Left lung (tissue), 10 donors: ENCODE results near the gene CEP170B. TPM values are rescaled to one million over a fixed set of nuclear protein-coding genes. Genes with fewer than 3 reads are reported as not detected.

ENCODE experiments used
- ATAC-seq: fragments of 200-7000 bp; cut with Tn5 transposase; one replicate; pipeline ENCODE4 v1.9.1; 2020; ENCODE audit warnings: moderate library complexity
- DNase-seq, 4 donors: peaks; one replicate each; pipeline ENCODE4 v3.0.0-alpha.2; 2013 to 2020
- H3K27ac ChIP-seq, 2 donors: fragments of 200-600 bp; sonication (generic) in 1 of 2; one replicate each; pipeline versions ENCODE4 v1.5.0 to v1.8.0; 2020 to 2021
- H3K27me3 ChIP-seq, 2 donors: fragments of 200-600 bp; sonication (generic) in 1 of 2; one replicate each; pipeline versions ENCODE4 v1.5.0 to v1.8.0; 2020 to 2021
- H3K36me3 ChIP-seq, 2 donors: fragments of 200-600 bp; sonication (generic) in 1 of 2; one replicate each; pipeline versions ENCODE4 v1.5.0 to v1.8.0; 2020 to 2021
- H3K4me1 ChIP-seq, 2 donors: fragments of 200-600 bp; one replicate each; pipeline ENCODE4 v1.8.0; 2021
- H3K4me3 ChIP-seq, 2 donors: fragments of 200-600 bp; sonication (generic) in 1 of 2; one replicate each; pipeline versions ENCODE4 v1.5.0 to v1.8.0; 2020 to 2021; ENCODE audit warnings: mild to moderate bottlenecking in 1 of 2
- H3K9me3 ChIP-seq, 2 donors: fragments of 200-600 bp; sonication (generic) in 1 of 2; one replicate each; pipeline versions ENCODE4 v1.5.0 to v1.8.0; 2020 to 2021
- intact Hi-C, 2 donors: fragments of 100-400 bp; cut with DNase I; formaldehyde crosslinking; loops; one replicate each; pipeline versions ENCODE4 v1.11.2 to v1.14.2; 2022
- polyA plus RNA-seq, 6 donors: library from polyadenylated mRNA; unstranded; fragments of 120-200 nt; gene quantifications; one replicate each; pipeline ENCODE4 v1.2.1, GENCODE V29; 2013; ENCODE audit not compliant: insufficient read length in 6 of 6
- total RNA-seq, 2 donors: library from RNA; stranded (reverse); fragmentation: NEBNext Ultra II Directional; extraction: Animal tissue kit (Norgen Biotek cat#: 25700); gene quantifications; one replicate each; pipeline ENCODE4 v1.2.1, GENCODE V29; 2021
- TF ChIP-seq, protein P1 (sequence below), 2 donors: fragments of 200-600 bp; sonication (generic) in 1 of 2; IDR thresholded peaks; one replicate each; pipeline versions ENCODE4 v1.5.0 to v1.8.0; 2021; ENCODE audit warnings: antibody characterized with exemption in 2 of 2
- donor health status: DM: no; HTN: yes; CAD: no.
- donor health status: DM: no; HTN: no; CAD: no.

CEP170B gene
- total and polyA plus RNA-seq, 8 donors = 10.0 to 42.3 (median 14.2) TPM

DNA sequence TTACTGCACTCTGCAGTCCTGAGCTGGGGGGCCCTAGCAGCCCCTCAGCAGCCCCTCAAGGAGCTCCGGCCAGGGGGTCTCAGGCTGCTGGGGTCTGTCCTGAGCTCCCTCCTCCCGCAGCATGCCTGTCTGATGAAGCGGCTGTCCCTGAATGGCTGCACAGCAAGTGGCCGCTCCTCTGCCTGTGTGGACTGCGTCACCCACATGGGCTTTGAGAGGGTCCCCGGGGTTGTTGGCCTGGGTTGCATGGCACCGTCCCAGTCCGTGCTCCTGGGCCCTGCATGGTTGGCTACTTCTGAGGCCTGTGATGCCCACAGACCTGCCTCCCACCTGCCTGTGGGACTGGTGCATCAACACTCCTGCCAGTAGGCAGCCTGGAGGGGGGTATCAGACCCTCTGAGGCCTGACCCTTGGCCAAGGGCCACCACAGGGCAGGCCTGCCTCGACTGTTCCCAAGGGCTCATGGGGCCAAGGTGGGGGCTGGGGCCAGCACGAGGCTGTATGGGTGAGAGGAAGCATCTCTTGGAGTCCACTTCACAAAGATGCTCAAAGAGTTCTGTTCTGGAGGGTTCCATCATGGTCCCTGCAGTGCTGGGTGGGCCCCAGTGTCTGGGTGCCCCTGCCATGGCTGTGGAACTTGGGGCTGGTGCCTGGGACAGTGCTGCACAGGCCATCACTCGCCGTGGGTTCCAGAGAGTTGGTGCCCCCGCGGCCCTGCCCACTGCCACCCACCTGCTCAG lies 12.2 kb downstream of the CEP170B start:
- Histone ChIP-seq H3K27ac (no peak overlapping the region), H3K9me3 (no peaks in the 10 kb centered on the region), H3K36me3 (peaks cover 0 to 28% of the 10 kb centered on the region in 2 donors), H3K4me1 (peaks cover 0 to 7% of the 10 kb centered on the region in 2 donors), H3K27me3 (no peaks in the 10 kb centered on the region), H3K4me3 (no peak overlapping the region)
- peak in 1 of 4 donors; percentile 56 for DNase-seq
- intact Hi-C loops = no loop called here
- ATAC-seq = no peak
- TF ChIP-seq, protein P1, sequence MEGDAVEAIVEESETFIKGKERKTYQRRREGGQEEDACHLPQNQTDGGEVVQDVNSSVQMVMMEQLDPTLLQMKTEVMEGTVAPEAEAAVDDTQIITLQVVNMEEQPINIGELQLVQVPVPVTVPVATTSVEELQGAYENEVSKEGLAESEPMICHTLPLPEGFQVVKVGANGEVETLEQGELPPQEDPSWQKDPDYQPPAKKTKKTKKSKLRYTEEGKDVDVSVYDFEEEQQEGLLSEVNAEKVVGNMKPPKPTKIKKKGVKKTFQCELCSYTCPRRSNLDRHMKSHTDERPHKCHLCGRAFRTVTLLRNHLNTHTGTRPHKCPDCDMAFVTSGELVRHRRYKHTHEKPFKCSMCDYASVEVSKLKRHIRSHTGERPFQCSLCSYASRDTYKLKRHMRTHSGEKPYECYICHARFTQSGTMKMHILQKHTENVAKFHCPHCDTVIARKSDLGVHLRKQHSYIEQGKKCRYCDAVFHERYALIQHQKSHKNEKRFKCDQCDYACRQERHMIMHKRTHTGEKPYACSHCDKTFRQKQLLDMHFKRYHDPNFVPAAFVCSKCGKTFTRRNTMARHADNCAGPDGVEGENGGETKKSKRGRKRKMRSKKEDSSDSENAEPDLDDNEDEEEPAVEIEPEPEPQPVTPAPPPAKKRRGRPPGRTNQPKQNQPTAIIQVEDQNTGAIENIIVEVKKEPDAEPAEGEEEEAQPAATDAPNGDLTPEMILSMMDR (IDR thresholded peaks at IDR 0.05) = no peak

DNA sequence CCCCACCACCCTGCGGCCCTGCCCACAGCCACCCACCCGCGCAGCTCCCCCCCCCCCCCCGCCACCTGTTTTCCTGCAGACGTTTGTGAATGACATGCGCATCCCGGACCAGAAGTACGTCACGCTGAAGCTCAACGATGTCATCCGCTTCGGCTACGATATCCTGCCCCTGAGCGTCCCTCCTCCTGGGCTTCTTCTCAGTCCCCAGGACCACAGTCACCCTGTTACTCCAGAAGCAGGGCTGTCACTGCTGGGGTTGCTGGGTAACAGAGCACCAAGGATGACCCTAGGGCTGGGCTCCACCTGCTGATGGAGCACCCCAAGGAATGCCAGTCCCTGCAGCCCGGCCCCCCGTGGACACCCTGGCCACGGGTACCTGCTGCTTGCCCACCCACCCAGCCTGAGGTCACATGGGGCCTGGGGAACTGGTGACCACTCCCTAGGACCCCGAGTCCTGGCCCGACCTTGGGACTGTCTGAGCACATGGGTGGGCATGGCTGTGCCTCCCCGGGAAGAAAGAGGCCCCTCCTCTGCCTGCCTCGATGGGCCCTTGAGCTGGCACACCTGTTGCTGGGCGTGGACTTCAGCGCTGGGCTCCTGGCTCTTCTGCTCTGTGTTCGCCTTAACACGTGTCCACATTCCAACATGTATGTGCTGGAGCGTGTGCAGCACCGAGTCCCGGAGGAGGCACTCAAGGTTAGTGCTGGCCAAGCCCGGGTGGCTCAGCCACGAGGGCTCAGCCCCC lies 12.9 kb downstream of the CEP170B start:
- Histone ChIP-seq H3K4me3 (no peak overlapping the region), H3K36me3 (peaks cover 0 to 33% of the 10 kb centered on the region in 2 donors), H3K4me1 (peaks cover 0 to 3% of the 10 kb centered on the region in 2 donors), H3K27me3 (no peaks in the 10 kb centered on the region), H3K9me3 (no peaks in the 10 kb centered on the region), H3K27ac (no peak overlapping the region)
- intact Hi-C loops = no loop called here
- DNase-seq (peak in 1 of 4 donors; percentile 70), ATAC-seq (no peak)
- TF ChIP-seq, protein P1 (IDR thresholded peaks at IDR 0.05) = no peak

DNA sequence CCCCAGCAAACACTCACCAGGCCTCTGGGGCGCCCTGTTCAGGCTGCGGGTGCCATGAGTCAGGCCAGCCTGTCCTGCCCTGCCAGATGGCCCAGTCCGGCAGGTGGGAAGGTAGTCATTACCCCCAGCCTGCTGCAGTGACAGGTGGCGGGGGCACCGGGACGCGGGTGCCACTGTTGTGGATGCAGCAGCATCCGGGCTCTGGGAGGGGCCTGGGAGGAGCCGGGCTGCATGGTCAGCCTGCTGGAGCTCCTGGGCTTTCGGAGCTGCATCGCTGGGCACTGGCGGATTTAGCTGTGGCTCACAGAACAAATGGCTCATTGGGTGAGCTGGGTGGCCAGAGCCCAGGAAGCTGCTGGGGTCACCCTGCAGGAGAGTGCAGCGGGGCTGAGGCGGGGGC lies 13.5 kb downstream of the CEP170B start:
- TF ChIP-seq, protein P1 (IDR thresholded peaks at IDR 0.05) = no peak
- H3K27me3 ChIP-seq = no peaks in the 10 kb centered on the region
- H3K4me3 ChIP-seq = no peak overlapping the region
- no peaks in the 10 kb centered on the region for H3K9me3 ChIP-seq
- H3K4me1 ChIP-seq = no peaks in the 10 kb centered on the region
- intact Hi-C loops = no loop called here
- DNase-seq = peak in 1 of 4 donors; percentile 74
- H3K27ac ChIP-seq = no peak overlapping the region
- peaks cover 0 to 39% of the 10 kb centered on the region in 2 donors for H3K36me3 ChIP-seq
- no peak for ATAC-seq

DNA sequence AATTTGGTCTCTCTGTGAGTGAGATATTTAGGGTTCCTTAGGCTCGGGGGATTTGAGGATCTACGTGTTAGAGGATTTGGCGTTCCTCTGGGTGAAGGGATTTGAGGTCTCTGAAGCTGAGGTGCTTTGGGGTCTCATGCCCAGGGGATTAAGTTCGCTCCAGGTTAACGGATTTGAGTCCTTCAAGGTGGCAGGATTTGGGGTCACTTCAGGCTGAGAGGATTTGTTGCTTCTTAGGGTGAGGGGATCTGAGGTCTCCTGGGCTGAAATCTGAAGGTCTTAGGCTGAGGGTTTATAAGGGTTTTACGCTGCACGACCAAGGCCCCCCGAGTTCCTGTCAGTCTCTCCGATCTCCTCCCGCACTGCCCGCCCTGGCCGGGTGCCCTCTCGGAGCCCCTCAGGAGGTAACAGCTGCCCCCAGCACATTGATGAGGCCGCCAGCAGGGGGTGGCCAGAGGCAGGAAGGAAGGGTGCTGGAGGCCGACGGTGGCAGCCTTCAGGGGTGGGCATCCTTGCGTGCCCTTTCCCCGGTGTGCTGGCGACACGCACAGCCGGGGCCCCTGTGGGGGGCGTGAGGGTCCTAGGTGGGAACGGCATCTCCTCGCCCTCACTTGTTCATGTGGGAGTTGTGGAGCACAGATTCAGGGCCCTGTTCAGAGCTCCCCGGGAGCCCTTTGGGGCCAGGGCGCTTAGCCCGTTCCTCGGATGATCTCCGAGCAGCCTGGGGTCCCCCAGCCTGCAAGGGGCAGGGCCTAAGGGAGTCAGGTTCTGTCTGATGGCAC lies 14.3 kb downstream of the CEP170B start:
- H3K27me3 ChIP-seq = no peaks in the 10 kb centered on the region
- ATAC-seq = no peak
- intact Hi-C loops = no loop called here
- peak in 1 of 4 donors; percentile 78 for DNase-seq
- H3K9me3 ChIP-seq = no peaks in the 10 kb centered on the region
- TF ChIP-seq, protein P1 (IDR thresholded peaks at IDR 0.05) = no peak
- no peak overlapping the region for H3K4me3 ChIP-seq
- H3K27ac ChIP-seq = no peak overlapping the region
- peaks cover 0 to 45% of the 10 kb centered on the region in 2 donors for H3K36me3 ChIP-seq
- H3K4me1 ChIP-seq = no peaks in the 10 kb centered on the region
